COLO668 (cell line): ENCODE data around the gene IKZF1.
A peak's percentile ranks its signal among the peaks of the same experiment; 100 is the strongest.

ENCODE experiments used
- DNase-seq: peaks from one replicate; lab custom pipeline; 2025; ENCODE audit not compliant: unreplicated experiment; lab: John Stamatoyannopoulos, UW

The IKZF1 gene

DNA sequence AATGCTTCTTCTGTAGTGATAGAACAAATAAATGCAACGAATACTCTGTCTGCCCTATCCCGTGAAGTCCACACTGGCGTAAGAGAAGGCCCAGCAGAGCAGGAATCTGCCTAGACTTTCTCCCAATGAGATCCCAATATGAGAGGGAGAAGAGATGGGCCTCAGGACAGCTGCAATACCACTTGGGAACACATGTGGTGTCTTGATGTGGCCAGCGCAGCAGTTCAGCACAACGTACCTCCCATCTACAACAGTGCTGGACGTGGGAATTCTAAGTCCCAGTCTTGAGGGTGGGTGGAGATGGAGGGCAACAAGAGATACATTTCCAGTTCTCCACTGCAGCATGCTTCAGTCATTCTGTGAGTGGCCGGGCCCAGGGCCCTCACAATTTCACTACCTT, 99.9 kb downstream of the IKZF1 start:
- DNase-seq = no peak

DNA sequence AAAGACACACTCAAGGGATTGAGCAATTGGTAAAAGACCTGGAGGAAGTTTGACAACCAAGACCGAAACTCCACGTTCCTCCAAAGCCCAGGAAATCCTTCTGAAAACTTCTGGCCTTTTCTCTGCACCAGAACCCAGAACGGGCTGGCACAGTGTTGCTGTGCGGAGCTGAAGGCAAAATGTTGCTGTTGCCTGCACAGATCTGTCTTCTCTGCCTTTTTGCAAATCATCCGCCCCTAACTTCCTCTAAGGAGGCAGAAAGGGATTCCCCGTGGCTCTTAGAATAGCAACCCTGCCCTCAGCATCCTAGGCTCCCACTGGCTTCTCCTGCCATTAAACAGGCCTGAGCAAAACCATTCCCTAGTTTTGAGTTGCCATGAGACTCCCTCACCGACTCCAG, 100.7 kb downstream of the IKZF1 start:
- no peak for DNase-seq

DNA sequence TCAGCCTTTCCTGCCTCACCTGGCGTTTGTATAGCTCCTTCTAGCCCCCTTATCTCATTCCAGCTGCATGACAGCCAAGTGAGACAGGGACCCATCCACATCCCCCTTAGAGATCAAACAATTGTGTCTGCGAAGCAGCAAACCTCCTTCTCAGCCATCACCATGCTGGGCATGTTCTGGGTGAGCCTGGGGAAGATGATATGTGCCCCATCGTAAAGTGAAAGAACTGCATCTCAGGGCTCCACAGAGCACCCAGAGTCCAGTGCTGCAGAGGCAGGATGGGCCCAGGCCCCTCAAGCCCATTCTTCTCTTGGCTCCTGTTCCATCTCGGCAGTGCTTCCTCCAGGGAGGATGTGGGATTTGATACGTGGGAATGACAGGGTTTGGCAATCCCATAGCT, 102.4 kb downstream of the IKZF1 start:
- no peak for DNase-seq

DNA sequence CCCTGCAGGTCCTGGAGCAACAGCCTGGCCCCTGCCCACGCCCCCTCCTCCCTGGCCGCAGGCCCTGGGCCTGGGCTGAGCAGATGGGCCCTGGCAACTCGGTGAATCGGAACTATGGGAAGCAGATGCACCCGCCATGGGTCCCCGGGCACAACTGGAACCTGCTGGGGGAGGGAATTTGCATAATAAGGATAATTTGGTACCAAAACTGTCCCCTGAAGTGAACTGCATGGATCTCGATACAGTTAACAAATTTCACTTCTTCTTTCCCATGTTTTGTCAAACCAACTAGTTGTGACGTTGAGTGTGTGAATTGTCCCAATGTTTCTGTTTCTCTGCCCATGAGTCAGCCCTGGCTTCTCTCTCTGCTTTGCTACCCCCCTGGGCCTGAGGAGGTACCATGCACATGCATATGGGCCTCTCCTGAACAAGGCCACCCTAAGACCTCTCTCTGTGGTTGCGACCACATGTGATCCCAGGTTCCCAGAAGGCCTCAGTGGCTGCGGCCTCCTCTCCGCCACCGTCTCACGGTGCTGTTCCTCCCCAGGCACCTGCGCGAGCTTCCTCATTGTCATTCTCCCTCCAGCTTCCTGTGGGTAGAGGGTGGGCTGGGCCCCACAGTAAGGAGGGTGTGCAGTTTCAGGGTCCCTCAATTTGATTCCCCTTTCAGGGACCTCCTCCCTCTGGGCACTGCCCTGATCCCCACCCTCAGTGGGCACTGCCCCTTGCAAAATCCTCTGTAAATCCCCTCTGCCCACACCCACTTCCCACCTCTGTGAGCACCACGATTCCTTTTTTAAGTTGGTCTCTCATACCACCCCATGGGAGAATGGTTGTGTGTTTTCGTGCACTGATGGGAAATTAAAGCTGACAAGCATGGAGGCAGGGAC, 105.6 kb downstream of the IKZF1 start:
- DNase-seq = no peak

DNA sequence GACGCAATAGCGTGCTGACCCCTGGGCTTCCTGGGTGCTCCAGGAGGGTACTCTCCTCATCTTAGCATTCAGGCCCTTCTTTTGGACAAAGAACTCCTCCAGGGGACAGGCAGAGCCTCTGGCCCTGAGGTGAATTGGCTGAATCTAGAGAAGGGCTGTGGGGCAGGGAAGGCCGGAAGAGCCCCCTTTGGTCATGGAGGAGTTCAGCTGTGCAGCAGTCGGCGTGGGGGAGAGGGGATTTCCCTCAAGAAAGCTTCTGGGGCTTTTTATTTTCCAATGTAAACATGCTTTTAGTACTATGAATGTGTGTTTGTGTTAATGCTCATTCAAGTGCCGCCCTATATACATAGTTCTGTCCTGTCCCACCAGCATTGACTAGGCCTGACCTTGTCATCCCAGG, 106.8 kb downstream of the IKZF1 start:
- no peak for DNase-seq

DNA sequence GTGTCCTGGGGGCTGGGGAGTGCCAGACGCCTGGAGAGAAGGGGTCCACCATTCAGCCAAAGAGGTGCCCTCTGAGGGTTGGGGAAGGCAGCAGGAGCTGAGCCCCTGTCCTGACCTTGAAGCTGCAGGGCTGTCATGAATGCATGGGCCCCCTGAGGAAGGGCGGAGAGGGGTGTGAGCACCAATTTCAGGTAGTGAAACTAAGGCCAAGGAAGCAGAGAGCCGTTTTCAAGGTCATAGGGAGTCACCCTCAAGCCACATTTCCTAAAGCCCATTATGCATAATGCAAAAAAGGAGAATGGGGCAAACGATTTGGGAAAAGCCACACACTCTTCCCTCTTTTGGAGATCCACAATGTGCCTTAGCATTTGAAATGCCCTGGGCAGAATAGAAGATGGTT, 108.5 kb downstream of the IKZF1 start:
- DNase-seq = no peak

DNA sequence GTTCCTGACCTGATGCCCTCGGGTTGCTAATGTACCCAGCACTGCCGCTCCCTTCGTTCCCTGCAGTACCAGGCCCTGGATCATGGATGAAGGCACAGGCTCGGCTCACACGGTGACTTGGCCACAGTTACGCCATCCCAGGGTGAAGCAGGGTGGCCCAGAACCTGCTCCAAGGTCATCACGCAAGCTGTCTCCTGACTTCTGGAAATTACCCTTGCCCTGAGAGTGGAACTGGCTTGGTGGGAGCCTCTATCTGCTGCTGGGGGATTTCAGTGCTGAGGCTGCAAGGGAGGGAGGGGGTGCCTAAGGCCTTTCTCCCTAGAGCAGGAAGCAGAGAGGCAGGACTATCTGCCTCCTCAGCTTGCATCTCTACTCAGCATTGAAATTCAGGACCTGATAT, 109.0 kb downstream of the IKZF1 start:
- DNase-seq = no peak

DNA sequence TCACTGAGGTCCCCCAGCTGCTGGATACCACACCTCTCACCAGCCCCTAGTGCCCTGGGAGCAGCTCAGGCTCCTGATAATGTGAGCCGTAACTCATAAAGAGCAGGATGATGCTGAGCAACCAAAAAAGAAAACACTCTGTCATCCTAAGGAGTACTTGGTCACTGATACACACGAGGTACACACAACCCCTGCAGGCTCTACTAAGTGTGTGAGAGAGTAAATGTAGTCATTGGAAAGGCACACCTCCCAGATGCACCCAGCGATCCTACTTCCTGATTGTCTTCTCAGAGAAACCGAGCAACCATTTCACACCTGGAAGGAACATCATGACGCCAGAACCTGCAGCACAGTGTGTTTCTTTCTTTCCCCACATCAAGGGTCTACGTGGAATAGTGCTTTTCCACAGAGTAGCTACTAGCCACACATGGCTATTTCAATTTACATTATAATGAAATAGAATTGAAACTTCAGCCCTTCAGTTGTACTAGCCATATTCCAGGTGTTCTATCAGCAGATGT, 111.4 kb downstream of the IKZF1 start:
- no peak for DNase-seq

DNA sequence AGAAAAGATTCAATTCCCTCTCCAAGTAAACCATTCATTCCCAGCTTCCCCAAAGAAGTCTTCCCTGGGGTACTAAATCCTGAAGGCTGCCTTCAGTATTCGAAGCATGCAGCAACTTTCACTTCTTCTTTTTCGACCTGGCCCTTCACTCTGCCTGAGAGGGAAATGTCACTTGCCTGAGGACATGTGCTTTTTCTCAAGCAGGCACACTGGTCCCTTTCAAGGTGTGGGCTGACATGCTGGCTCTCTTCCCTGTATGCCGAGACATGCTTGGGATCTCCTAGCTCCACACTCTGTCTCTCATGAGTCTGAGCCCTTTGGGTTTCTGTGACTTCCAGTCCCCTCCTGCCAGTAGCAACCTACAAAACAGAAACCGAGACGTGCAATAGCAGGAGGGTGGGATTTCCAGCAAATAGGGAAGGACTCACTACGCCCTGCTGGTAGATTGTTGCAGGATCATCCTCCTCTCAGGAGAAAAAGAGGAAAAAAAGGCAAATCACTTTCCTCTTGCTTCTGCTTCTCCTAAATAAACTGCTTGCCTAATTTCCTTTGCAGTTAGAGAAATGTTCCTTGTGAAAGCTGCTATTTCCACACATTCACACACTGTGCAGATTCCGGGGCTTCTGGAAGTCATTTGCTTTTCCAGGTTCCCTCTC, 112.1 kb downstream of the IKZF1 start:
- DNase-seq = no peak

DNA sequence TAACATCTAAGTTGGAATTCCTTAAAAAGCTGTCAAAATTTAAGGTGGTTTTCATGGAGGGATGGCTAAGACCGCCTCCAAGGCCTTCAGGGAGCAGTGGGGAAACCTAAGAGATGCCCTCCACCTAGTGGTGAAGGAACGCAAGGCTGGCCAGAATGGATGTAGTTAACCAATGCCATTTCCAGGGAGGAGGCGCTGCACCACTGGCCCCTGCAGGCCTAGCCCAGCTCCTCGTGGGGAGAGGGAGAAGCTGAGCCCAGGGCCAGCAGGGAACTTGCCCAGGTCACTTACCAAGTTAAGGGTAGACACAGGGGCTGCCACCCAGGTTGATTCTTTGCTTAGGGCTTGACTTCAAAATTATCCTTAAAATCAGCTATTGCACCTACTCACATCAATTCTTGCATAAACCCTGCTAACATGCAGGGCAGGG, 113.6 kb downstream of the IKZF1 start:
- peak; percentile 80 for DNase-seq

DNA sequence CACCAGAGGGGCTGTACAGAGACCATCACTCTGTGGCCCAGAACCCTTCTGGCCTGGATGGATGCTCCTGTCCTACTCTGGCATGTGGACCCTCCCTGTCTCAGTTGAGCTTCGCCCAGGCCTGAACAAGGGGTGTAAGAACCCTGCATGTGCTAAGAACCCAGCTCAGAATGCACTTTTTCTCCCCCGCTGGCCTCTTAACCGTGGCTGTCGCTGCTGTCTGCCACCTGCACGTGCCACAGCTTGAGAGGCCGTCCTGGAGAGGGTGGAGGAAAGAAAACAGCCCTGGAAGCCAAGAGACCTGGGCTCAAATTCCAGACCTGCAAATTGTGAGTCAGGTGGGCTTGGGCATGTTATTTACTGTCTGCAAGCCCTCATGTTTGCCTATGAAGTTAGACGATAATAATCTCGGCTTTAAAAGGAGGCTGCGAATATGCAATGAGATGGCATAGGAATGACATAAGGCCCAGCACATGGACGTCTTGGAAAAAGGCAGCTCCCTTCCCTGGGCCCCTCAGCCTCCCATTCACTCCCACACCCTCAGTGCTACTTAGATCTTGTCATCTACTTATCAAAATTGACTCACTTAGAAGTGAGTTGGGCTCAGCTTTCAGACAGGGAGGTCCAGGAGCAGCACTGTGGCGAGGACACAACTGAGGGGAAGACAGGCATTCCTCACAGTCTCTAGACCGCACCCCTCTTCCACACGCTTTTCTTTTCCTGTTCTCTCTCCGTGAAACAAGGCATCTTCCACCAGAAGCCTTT, 114.2 kb downstream of the IKZF1 start:
- DNase-seq = no peak

DNA sequence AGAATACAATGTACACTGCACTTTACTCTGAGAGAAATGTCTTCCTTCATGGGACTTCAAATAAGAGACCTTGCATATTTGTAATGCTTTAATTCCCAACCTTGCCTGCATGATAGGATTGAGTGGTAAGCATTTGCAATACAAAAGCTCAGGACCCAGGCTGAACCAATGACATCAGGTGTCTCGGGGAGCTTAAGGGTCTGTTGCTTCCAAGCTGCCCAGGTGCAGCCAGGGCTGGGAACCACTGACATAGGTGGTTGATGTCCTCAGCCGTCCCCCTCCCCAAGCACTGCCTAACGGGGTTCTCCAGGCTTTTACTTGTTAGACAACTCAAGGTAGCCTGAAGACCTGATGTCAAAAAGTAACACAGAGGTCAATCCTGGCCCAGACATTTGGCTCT, 116.5 kb downstream of the IKZF1 start:
- DNase-seq = no peak

DNA sequence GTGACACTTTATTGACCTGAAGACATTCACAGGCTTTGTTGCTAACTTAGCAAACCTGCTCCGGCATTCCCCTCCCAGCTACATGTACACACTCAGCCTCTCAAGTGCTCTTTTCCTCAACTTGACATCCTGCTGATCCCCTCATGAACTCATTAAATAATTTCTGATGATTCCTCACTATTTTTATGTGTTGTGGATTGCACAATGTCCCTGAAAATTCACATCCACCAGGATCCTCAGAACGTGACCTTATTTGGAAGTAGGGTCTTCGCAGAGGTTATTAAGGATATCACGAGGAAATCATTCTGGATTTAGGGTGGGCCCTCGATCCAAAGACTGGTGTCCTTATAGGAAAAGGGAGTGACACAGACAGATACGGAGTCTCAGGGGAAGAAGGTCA, 118.3 kb downstream of the IKZF1 start:
- no peak for DNase-seq

DNA sequence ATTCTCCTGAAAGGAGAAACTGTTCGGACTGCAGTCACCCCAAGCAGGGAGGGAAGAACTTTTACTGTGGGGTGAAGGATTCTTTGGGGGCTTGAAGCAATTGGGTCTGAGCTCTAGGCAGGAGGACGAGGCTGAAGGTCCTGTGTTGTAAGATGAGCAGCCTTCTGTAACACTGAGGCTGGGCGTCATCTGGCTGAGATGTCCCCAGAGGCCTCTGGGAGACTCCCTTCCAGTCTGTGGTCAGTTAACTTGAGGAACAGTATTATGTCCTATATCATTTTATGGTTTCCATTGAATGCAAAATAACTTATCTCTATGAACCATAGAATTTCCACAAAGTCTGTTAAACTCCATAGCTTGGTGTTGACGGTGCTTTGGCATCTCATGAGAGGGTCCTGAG, 119.3 kb downstream of the IKZF1 start:
- no peak for DNase-seq

DNA sequence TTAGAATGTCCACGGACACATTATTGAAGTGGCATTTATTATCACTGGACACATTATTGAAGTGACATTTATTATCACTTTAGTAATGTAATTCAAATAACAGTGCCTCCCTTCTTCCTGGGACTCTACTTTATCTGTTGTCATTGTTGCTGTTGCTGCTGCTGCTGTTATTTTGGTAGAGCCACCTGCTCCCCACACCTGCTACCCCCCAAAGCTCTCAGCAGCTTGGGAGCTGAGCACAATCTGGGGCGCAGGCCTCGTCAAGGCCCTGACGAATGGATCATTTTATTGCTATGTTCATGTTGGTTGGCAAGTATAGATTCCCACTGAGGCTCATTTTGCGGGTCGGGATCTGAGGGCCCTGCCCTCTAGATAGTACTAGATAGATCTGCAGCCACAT, 120.8 kb downstream of the IKZF1 start:
- no peak for DNase-seq

DNA sequence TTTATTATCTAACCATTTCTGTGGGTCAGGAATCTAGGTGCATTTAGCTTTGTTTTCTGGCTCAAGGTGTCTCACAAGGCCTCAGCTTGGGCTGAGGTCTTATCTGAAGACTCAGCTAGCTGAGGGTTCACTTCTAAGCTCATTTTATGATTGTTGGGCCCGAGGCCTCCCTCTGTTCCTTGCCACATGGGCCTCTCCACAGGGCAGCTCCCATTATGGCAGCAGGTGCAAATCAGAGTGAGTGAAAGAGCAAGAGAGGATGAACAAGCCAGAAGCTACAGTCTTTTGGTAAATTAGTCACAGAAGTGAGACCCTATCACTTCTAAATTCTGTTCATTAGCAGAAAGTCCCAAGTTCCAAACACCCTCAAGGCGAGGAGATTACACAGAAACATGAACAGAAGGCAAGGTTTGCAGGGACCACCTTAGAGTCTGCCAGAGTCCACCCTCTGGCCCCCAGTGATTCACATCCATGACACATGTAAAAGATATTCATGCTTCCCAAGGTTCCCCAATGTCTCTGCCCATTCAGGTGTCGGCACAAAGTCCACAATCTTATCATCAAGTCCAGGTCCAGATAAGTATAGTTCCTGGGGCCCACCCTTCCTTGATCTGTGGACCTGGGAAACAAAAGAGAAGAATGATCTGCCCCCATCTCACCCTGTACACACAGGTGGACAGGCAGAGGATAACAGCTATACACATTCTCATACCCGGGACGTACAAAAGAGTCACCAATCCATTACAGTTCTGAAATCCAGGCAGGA, 121.9 kb downstream of the IKZF1 start:
- no peak for DNase-seq

DNA sequence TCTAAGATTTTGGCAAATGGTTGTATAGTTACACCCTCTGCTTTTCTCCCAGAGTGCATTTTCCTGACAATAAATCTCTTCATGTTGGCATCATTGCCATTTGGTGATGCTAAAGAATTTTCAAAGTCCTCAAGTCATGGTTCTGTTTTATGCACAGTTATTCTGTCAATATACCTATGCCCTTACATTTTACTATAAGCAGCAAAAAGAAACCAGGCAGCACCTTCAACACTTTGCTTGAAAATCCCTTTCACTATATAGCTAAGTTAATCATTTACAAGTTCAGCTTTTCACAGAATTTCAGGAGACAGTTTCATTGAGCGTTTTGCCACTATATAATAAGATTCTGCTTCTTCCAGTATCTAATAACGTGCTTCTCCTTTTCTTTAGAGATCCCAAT, 123.0 kb downstream of the IKZF1 start:
- no peak for DNase-seq

DNA sequence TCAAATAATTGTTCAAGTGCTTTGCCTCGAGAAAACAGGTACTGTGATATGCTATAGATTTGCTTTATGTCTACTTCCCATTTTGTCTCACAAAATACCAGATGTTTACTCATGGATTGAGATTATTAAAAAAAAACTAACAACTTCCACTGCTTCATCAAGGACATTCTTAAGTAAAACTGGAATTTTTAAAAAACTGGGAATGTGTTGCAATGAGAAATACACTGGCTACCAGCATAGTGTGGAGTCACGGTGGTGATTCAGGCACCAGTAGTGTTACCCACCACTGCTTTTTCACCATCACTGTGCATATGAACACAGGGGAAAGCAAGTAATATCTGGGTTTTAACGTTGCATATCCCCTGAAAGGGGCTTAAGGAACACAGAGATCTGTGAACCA, 124.4 kb downstream of the IKZF1 start:
- DNase-seq = no peak

DNA sequence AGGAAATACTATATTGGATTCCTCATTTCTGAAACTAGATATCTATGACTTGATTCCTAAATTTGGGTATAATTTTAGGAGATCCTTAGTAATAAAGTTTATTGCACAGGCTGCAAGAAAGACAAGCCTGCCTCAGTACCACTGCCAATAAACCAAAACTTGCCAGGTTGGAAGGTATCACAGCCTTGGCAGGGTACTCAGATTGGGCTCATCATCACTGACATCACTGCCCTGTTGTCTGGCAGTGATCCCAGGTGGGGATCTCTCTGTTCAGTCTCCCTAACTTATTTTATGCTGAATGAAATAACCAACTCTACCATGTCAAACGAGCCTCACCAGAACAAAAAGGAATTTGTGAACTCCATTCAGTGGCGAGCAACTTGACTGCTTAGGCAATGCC, 126.8 kb downstream of the IKZF1 start:
- no peak for DNase-seq

DNA sequence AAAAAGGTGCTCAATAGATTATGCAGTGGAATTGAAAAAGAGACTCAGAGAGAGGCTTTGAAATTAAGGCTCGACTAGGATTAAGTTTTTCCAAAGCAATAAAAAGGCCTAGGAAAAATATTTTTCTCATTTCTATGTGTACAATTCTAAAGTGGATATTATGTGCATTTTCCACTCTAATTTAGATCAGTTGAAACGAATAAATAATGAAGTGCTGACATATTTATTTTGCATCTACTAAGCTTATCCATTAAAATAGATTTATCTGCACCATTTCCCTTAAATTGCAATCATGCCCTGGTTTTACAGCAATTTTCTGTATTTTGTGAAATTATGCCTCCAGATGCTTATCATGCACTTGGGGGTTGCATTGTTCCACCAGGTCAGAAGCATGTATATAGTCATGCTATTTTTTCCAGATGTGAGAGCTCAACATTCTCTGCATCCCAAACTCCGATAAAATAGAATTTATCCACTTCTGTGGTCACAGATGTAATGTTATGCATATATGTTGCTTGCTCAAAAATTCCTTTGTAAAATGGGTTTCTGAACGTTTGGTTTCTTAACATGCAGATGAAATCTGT, 127.3 kb downstream of the IKZF1 start:
- DNase-seq = no peak
